SHP77 (cell line): ENCODE data around the gene MAP3K3.
A peak's percentile ranks its signal among the peaks of the same experiment; 100 is the strongest.

Source experiments
- DNase-seq, 2 experiments: peaks; one replicate each; lab custom pipeline; 2025; lab: John Stamatoyannopoulos, UW

Gene MAP3K3

GRCh38 chr17:63621684-63622573 is at the start of gene MAP3K3:
TSS of gene MAP3K3 (plus strand) at chr17:63622417. CDS start at chr17:63622760, 343 bp downstream.
- DNase-seq = peak; percentile 99 to 100

- DNase-seq = no peak
These were observed 48.6 kb upstream of the MAP3K3 start for GRCh38 chr17:63573634-63574033.

- no peak for DNase-seq
These were observed 44.0 kb upstream of the MAP3K3 start for GRCh38 chr17:63578027-63578768.

GRCh38 chr17:63578769-63579111 is 43.5 kb upstream of the MAP3K3 start:
- DNase-seq = no peak

- DNase-seq = peak; percentile 31 to 48
These were observed 42.6 kb upstream of the MAP3K3 start for GRCh38 chr17:63579633-63580032.

- no peak for DNase-seq
These were observed 34.4 kb upstream of the MAP3K3 start for GRCh38 chr17:63587770-63588169.

- no peak for DNase-seq
These were observed 33.4 kb upstream of the MAP3K3 start for GRCh38 chr17:63588797-63589196.

- DNase-seq = no peak
These were observed 32.6 kb upstream of the MAP3K3 start for GRCh38 chr17:63589646-63590045.

GRCh38 chr17:63592797-63593196 is 29.4 kb upstream of the MAP3K3 start:
- DNase-seq = no peak

- no peak for DNase-seq
These were observed 27.1 kb upstream of the MAP3K3 start for GRCh38 chr17:63595132-63595531.

- DNase-seq = no peak
These were observed 25.2 kb upstream of the MAP3K3 start for GRCh38 chr17:63596856-63597586.

GRCh38 chr17:63598281-63598680 is 23.9 kb upstream of the MAP3K3 start:
- DNase-seq = no peak

- DNase-seq = peak; percentile 73 to 76
These were observed 21.4 kb upstream of the MAP3K3 start, which contains the start of gene TACO1 for GRCh38 chr17:63600569-63601438. TSS of gene TACO1 (plus strand) at chr17:63600895. CDS start at chr17:63601084, 189 bp downstream.

GRCh38 chr17:63601439-63602371 is 20.5 kb upstream of the MAP3K3 start:
- DNase-seq = no peak

GRCh38 chr17:63609816-63610573 is 12.2 kb upstream of the MAP3K3 start:
- no peak for DNase-seq

GRCh38 chr17:63610854-63611253 is 11.4 kb upstream of the MAP3K3 start:
- DNase-seq = no peak

- DNase-seq = no peak
These were observed 10.9 kb upstream of the MAP3K3 start for GRCh38 chr17:63611354-63611753.

GRCh38 chr17:63613663-63614062 is 8.6 kb upstream of the MAP3K3 start:
- DNase-seq = no peak

- no peak for DNase-seq
These were observed 961 bp upstream of the MAP3K3 start for GRCh38 chr17:63621229-63621683.
